ENCODE data around the gene F8. TPM values are rescaled to one million over a fixed set of nuclear protein-coding genes. Genes with fewer than 3 reads are reported as not detected.
"Not testable (repeated sequence)": the region's sequence is repeated elsewhere in the genome, so short reads cannot be mapped to it uniquely, and the experiment has no call there.

Gene F8
- total and polyA plus RNA-seq, 2 of the 4 experiments (the other 2 are of a cell fraction) = 1.4 to 1.5 TPM

DNA sequence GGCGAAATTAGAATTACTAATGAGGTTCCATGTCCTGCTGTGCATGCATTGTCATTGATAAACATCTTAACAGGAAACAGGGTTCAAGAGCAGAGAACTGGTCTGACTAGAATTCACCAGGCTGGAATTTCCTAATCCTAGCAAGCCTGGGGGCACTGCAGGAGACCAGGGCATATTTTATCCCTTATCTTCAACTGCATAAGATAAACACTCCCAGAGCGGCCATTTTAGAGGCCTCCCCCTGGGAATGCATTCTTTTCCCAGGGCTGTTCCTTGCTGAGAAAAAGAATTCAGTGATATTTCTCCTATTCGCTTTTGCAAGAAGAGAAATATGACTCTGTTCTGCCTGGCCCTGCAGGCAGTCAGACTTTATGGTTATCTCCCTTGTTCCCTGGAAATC, 66.7 kb downstream of the F8 start:
- H4K8ac ChIP-seq (ENCODE audit: low read depth in 2 of 2, low read length in 2 of 2); H3K56ac ChIP-seq (ENCODE audit: extremely low read depth, insufficient read depth, low read length); ATAC-seq (ENCODE audit: low read depth); H3K79me1 ChIP-seq (ENCODE audit: low read depth in 1 of 2, low read length in 2 of 2); DNase-seq; H4K20me1 ChIP-seq (ENCODE audit: insufficient read depth, low read length); H2AK5ac ChIP-seq (ENCODE audit: low read depth, low read length); H3K18ac ChIP-seq (ENCODE audit: low read depth, low read length); H3K4me3 ChIP-seq (ENCODE audit: insufficient read depth, low read depth, low read length); H3K9ac ChIP-seq (ENCODE audit: low read depth, low read length); H2AK9ac ChIP-seq (replicated peaks; ENCODE audit: low read depth, low read length, poor library complexity); BruUV-seq (replicated peaks); H3K23ac ChIP-seq (ENCODE audit: low read depth, low read length); H2AFZ ChIP-seq (replicated peaks; ENCODE audit: low read length, poor library complexity); H3K4ac ChIP-seq (ENCODE audit: low read depth, low read length); POLR2A ChIA-PET (ENCODE audit: unreplicated experiment); H2BK5ac ChIP-seq (ENCODE audit: low read depth, low read length, poor library complexity, severe bottlenecking); H2BK120ac ChIP-seq (ENCODE audit: low read depth, low read length); H3K14ac ChIP-seq (replicated peaks; ENCODE audit: low read depth, low read length); H3K4me2 ChIP-seq (ENCODE audit: low read depth, low read length); H3K27me3 ChIP-seq (ENCODE audit: control insufficient read depth, insufficient read depth, low read length); H3K9me3 ChIP-seq (ENCODE audit: control insufficient read depth, insufficient read depth, low read length); H3K36me3 ChIP-seq (ENCODE audit: control insufficient read depth, insufficient read depth, low read length); H3K4me1 ChIP-seq (ENCODE audit: control insufficient read depth, insufficient read depth, low read length); H2BK20ac ChIP-seq (ENCODE audit: low read depth, low read length); H3K9me1 ChIP-seq (ENCODE audit: insufficient read depth, low read length); H4K91ac ChIP-seq (ENCODE audit: insufficient read depth, low read depth, low read length); CTCF ChIA-PET; dilution Hi-C loops (cut with HindIII; ENCODE audit: low sequenced_read_pairs, unreplicated experiment); intact Hi-C loops (cut with micrococcal nuclease); H4K5ac ChIP-seq (ENCODE audit: low read depth, low read length); in situ Hi-C loops (cut with MboI; ENCODE audit: low sequenced_read_pairs); H3K27ac ChIP-seq (ENCODE audit: insufficient read depth, low read length); H2BK15ac ChIP-seq (ENCODE audit: low read depth, low read length): not testable (repeated sequence)
- 60% methylated on average over 1 of the region's 3 CpGs; no CpG with 5 or more reads in 1 of the 2 experiments for WGBS, 2 experiments (ENCODE audit: extremely low coverage in 2 of 2, insufficient read length in 1 of 2)

DNA sequence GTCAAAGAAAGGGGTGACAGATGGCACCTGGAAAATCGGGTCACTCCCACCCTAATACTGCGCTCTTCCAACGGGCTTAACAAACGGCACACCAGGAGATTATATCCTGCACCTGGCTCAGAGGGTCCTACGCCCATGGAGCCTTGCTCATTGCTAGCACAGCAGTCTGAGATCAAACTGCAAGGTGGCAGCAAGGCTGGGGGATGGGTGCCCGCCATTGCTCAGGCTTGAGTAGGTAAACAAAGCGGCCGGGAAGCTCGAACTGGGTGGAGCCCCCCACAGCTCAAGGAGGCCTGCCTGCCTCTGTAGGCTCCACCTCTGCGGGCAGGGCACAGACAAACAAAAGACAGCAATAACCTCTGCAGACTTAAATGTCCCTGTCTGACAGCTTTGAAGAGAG, 83.3 kb downstream of the F8 start:
- intact Hi-C loops (cut with micrococcal nuclease); H3K4me3 ChIP-seq (ENCODE audit: insufficient read depth, low read depth, low read length); H3K14ac ChIP-seq (replicated peaks; ENCODE audit: low read depth, low read length); H4K20me1 ChIP-seq (ENCODE audit: insufficient read depth, low read length); H2AFZ ChIP-seq (replicated peaks; ENCODE audit: low read length, poor library complexity); H3K27ac ChIP-seq (ENCODE audit: insufficient read depth, low read length); H2BK20ac ChIP-seq (ENCODE audit: low read depth, low read length); H2BK5ac ChIP-seq (ENCODE audit: low read depth, low read length, poor library complexity, severe bottlenecking); H2BK15ac ChIP-seq (ENCODE audit: low read depth, low read length); H3K27me3 ChIP-seq (ENCODE audit: control insufficient read depth, insufficient read depth, low read length); H3K18ac ChIP-seq (ENCODE audit: low read depth, low read length); ATAC-seq (ENCODE audit: low read depth); H4K91ac ChIP-seq (ENCODE audit: insufficient read depth, low read depth, low read length); in situ Hi-C loops (cut with MboI; ENCODE audit: low sequenced_read_pairs); H3K79me1 ChIP-seq (ENCODE audit: low read depth in 1 of 2, low read length in 2 of 2); H3K36me3 ChIP-seq (ENCODE audit: control insufficient read depth, insufficient read depth, low read length); H4K5ac ChIP-seq (ENCODE audit: low read depth, low read length); H4K8ac ChIP-seq (ENCODE audit: low read depth in 2 of 2, low read length in 2 of 2); H2AK9ac ChIP-seq (replicated peaks; ENCODE audit: low read depth, low read length, poor library complexity); H3K4me2 ChIP-seq (ENCODE audit: low read depth, low read length); CTCF ChIA-PET; H2AK5ac ChIP-seq (ENCODE audit: low read depth, low read length); dilution Hi-C loops (cut with HindIII; ENCODE audit: low sequenced_read_pairs, unreplicated experiment); H3K4ac ChIP-seq (ENCODE audit: low read depth, low read length); H3K9me1 ChIP-seq (ENCODE audit: insufficient read depth, low read length); H3K23ac ChIP-seq (ENCODE audit: low read depth, low read length); H3K4me1 ChIP-seq (ENCODE audit: control insufficient read depth, insufficient read depth, low read length); BruUV-seq (replicated peaks); H3K9ac ChIP-seq (ENCODE audit: low read depth, low read length); POLR2A ChIA-PET (ENCODE audit: unreplicated experiment); DNase-seq; H3K9me3 ChIP-seq (ENCODE audit: control insufficient read depth, insufficient read depth, low read length); H2BK120ac ChIP-seq (ENCODE audit: low read depth, low read length); H3K56ac ChIP-seq (ENCODE audit: extremely low read depth, insufficient read depth, low read length): not testable (repeated sequence)
- WGBS, 2 experiments (ENCODE audit: extremely low coverage in 2 of 2, insufficient read length in 1 of 2) = 60% methylated on average over 1 of the region's 10 CpGs; no CpG with 5 or more reads in 1 of the 2 experiments
